GM21526 (cell line): ENCODE data around the gene MT1M.
"Not testable (repeated sequence)": the region's sequence is repeated elsewhere in the genome, so short reads cannot be mapped to it uniquely, and the experiment has no call there.

Experiments used
- ATAC-seq: cut with Tn5 transposase; IDR thresholded peaks from one replicate; pipeline ENCODE4 v1.9.1; 2021; ENCODE audit warnings: moderate library complexity; ENCODE audit not compliant: unreplicated experiment, low FRiP score

The MT1M gene

DNA sequence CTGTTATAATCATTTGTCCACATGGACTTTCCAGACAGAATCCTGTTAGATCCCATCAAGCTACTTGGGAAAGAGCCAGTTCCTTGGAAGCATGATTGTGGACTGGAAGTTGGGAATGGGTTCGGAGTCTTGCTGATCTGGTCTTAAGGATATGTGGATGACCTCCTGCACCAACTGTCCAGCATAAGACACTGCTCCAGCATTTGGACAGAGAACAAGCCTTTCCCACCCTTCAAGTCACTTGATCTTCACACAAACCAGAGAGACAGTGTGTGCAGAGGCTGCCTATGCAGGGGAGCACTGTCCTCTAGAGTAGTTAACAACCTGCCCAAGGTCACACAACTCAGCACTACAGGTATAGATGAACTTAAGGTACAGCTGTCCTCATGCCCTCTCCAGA lies 13.4 kb downstream of the MT1M start:
- ATAC-seq, result no peak

DNA sequence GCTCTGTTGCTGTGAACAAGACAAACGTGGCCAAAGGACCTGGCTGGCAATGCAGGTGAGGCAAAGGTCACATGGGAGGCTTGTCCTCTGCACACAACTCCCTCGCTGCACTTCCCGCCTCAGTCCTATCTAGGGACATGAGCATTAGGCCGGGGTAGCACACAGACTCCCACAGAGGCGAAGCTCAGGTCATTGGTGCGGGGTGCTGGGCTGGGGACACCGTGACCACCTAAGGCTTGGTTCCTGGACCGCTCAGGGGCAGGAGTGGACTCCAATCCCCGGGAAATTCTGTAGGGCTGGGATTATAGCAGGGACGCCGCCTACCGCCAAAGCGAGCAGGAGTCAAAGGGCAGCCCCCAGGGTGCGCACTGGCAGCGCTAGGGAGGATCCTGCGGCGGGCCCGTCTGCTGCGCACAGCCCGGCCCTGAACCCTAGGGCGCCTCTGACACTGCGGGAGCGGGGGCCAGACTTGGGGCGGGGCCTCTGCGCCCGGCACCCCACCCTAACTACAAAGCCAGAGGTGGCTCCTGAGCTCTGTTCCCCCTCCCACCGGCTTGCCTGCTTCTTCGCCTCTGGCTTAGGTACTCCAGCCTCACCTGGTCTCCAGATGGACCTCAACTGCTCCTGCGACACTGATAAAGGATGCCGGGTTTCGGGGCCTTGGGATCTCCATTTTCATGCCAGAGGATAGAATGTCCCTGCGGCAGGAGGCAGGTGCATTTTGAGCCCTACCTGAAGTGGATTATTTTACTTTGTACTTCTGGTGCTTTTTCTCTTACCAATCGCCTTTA lies 15.4 kb downstream of the MT1M start:
- no peak for ATAC-seq

DNA sequence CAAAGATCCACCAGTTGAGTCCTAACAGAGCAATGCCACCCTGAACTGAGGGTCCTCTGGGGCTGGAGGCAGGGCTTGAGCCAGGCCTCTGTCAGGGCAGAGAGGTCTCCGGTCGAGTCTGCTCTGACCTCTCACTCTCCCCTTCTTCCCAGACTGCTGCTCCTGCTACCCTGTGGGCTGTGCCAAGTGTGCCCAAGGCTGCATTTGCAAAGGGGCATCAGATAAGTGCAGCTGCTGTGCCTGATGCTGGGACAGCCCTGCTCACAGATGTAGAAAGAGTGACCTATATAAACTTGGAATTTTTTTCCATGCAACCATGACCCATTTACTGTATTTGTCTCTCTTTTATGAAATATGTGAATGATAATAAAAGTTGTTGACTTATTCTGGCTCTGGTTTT lies 16.8 kb downstream of the MT1M start:
- no peak for ATAC-seq

DNA sequence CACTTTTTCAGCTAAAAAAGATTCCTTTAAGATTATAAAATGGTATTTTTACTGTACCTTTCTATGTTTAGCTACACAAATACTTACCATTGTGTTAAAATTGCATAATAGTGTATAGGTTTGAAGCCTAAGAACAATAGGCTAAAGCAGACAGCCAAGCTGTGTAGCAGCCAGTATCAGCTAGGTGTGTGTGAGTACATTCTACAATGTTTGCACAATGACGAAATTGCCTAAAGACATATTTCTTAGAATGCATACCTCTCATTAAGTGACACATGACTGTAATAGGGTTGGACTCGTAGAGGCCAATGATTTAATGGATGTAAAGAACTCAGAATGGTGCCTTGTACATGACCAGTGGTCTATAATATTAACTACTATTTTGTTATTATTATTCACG lies 17.4 kb downstream of the MT1M start:
- ATAC-seq, result no peak

DNA sequence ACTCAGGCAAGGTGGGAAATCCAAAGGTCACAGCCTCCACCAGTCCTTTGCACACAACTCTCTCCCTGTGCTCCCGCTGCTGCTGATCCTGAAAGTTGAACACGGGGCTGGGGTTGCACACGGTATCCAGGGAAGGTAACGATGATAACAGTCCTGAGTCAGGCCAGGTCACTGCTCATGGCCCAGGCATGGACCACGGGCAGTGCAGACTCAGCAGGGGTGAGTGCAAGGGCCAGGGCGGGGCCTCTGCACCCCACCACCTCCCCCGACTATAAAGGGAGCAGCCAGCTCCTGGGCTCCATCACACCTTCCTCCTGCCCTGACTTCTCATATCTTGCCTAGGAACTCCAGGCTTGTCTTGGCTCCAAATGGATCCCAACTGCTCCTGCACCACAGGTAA lies 19.1 kb downstream of the MT1M start, which contains the start of gene MT1B:
Gene MT1B (plus strand): TSS at position 301 of the 400 bp plus-strand sequence. CDS start 68 bp downstream, at position 369.
- no peak for ATAC-seq

DNA sequence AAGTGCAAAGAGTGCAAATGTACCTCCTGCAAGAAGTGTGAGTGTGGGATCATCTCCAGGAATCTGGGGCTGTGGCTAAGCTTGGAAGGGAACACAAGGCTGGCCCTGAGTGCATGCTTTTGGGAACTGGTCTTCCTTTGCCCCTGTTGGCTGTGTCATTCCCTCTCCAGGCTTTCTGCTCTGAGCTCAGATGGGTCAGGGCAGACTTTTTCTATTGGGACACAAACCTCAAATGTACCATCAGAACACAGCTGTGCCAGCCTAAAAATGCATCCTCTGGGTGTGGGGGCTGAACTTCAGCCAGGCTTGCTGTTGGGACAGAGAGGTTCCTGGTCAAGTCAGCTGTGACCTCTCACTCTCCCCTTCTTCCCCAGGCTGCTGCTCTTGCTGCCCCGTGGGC lies 20.1 kb downstream of the MT1M start:
- ATAC-seq, result no peak

DNA sequence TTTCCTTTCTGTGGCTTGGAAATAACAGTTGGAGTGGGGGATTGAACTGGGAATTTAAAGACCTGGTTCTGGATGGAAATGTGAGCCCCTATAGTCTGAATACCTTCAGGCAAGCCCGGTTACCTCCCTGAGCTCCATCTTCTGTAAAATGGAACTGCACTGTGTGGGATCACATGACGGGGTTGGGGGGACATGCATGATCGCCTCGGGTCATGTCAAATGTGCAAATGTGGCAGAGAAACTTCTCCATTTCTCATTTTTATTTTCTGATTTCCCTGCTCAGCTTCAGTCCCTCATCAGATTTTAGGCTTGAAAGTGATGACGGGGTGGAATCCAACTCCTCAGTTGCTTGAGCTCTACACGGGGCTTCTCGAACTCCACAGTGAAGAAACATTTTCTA lies 20.8 kb downstream of the MT1M start:
- ATAC-seq, result no peak

DNA sequence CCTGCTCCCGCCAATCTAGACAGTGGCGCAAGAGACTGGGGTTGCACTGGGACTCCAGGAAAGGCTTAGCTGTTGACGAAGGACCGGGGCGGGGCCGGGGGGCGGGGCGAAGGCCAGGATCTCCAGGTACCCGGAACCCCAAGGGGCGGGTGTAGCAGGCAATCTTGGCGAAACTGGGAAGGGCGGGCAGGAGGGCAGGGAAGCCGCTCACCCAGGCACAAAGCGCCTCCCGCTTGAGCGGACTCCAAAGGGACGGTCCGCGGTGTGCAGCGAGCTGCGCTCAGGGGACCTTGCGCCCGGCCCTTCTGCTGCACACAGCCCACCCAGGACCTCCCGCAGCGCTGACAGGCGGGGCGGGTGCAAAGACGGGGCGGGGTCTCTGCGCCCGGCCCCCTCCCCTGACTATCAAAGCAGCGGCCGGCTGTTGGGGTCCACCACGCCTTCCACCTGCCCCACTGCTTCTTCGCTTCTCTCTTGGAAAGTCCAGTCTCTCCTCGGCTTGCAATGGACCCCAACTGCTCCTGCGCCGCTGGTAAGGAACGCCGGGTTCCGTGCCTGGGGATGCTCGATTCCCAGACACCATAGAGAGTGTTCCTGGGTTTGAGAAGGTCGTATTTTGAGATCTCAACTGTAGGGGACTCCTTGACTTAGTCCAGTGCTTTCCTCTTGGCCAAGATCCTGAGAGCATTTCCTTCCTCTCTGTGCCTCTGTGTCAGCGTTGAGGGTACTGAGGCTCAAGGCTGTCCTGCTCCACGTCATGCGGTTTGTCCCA lies 25.3 kb downstream of the MT1M start, which contains the start of gene MT1F:
Gene MT1F (plus strand): TSS at position 405 of the 772 bp plus-strand sequence. CDS start 100 bp downstream, at position 505.
- no peak for ATAC-seq

DNA sequence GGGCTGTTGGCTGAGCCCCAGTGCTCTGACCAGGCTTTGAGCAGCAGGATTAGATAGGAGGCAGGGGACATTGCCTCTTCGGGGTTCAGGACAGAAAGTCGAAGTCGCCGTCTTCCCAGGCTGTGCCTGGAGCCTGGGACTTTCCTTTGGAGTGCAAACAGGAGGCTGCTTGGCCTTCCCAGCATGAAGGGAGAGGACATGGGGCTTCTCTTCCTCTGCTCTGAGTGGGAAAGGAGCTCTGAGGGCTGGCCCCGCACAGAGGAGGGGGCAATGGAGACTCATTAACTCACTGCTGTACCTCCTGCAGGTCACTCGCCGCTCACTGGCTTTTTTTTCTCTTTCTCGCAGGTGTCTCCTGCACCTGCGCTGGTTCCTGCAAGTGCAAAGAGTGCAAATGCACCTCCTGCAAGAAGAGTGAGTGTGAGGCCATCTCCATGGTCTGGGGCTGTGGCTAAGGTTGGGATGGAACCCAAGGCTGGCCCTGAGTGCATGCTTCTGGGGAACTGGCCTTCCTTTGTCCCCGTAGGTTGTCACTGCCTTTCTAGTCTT lies 25.9 kb downstream of the MT1M start:
- ATAC-seq, result no peak

DNA sequence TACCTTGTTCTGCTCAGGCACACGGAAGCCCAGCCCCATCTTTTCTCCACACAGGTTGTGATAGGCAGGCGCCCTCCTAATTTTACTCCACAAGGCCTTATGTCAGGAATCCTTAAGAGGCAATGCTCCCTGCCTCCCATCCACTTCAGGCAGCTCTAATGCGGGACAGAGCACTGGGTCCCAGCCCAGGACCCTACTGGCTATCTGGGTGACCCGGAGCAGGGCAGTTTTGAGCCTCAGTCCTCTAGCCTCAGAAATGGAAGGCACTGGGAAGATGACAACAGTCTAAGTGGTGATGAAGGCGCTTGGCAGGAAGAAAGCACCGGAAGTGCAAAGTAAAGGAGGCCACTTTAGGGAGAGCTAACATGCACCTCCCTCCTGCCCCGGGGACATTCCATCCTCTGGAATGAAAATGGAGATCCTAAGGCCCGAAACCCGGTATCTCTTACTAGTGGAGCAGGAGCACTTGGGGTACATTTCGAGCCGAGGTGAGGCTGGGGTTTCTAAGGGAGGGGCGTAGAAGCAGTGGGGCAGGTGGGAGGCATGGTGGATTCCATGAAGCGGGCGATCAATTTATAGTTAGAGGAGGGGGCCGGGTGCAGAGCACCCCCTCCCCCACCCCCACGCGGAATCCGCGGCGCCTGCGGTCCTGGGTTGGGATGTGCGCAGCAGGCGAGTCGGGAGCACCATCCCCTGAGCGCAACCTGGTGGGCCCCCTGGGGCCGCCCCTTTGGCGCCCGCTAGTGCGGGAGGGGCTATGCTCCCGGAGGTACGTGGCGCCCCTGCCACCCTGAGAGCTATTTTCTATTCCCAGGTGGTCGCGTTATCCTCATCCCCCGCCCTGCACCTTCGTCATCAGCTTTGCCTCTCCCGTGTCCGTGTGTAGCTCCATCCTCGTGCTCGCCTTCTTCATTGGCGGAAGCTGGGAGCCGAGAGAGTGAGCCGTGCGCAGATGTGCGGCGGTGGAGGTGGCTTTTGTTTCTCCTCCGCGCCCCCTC lies 30.2 kb downstream of the MT1M start:
- ATAC-seq, result no peak

DNA sequence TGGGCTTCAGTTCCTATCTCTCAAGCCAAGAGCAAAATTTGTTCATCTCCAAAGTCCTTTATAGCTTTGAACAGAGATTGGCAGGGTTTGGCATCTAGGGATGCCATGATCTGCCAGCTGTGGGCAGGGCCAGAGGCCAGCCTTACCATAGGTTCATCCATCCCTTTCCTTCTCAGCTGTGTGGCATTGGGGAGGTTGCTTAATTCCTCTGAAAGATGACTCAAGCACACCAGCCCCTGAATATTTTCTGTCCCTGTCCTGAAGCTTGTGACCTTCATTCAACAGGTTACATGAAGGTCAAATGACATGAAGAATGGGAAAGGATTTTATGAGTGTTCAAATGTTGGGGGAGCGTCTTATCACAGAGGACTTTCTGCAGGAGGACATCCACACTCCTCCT lies 32.0 kb downstream of the MT1M start:
- ATAC-seq, result no peak

DNA sequence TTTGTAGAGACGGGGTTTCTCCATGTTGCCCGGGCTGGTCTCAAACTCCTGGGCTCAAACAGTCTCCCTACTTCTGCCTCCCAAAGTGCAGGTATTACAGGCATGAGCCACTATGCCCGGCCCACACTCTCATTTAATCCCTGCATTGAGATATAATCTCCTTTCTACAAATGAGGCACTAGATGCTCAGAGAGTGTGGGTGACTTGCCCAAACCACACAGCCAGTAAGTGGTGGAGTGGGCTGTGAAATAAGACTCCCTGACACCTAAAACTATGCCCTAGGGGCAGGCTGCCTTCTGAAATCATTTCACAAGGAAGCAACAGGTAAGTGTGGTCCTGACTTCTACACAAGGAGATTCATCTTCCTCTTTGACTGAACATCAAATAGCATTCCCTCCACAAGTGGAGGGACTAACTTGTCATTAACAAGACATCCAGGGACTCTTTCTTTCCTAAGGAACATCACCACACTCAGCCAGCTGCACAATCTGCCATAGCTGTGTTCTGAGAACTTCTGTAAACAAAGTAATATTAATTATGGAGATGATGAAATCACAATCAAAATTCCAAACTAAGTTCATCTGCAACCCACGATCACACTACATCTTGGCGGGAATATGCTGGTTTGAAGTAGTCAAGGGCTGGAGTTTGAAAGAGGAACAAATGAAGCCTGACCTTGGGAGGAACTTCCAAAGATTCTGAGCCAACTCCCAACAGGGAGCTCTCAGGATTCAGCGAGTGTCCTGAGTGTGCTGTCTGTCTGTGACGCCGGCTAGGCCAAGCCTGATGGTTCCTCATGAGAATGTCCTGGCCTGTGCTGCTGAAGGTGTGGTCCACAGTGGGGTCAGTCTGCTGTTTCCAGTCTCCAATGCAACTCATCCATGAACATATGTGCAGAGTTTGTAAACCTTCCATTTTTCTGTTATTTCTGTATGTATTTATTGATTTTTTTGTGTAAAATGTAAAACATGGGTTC lies 33.1 kb downstream of the MT1M start:
- ATAC-seq, result not testable (repeated sequence)

DNA sequence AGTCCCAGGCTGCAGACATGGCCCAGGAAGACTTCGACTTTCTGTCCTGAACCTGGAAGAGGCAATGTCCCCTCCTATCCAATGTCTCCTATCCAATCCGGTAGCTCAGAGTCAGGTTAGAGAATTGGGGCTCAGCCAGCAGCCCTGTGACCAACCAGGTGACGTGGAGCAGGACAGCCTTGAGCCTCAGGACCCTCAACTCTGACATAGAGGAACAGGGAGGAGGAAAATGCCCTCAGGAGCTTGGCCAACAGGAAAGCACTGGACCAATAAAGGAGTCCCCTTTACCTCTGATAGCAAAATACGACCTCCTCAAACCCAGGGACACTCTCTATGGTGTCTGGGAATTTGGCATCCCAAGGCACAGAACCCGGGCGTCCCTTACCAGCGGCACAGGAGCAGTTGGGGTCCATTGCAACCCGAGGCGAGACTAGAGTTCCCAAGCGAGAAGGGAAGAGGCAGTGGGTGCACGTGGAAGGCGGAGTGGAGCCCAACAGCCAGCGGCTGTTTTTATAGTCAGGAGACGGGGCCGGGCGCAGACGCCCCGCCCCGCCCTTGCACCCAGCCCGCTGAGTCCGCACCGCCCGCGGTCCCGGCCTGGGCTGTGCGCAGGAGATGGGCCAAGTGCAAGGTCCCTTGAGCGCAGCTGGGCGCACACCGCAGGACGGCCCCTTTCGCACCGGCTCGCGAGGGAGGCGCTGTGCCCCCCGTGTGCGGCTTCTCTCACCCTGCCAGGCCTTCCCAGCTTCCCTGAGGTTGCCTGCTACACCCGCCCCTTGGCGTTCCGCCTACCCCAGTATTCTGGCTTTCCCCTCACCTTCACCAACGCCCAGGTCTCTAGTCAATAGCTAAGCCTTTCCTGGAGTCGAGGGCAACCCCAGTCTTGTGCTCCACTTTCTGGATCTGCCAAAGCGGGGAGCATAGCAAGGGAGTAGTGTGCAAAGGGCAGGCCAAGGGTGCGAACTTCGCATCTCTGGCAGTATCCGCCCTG lies 35.4 kb downstream of the MT1M start, which contains the start of gene MT1G:
Gene MT1G (minus strand): TSS at position 485 of the 991 bp plus-strand sequence. CDS start 72 bp downstream, at position 413.
- ATAC-seq, result no peak

DNA sequence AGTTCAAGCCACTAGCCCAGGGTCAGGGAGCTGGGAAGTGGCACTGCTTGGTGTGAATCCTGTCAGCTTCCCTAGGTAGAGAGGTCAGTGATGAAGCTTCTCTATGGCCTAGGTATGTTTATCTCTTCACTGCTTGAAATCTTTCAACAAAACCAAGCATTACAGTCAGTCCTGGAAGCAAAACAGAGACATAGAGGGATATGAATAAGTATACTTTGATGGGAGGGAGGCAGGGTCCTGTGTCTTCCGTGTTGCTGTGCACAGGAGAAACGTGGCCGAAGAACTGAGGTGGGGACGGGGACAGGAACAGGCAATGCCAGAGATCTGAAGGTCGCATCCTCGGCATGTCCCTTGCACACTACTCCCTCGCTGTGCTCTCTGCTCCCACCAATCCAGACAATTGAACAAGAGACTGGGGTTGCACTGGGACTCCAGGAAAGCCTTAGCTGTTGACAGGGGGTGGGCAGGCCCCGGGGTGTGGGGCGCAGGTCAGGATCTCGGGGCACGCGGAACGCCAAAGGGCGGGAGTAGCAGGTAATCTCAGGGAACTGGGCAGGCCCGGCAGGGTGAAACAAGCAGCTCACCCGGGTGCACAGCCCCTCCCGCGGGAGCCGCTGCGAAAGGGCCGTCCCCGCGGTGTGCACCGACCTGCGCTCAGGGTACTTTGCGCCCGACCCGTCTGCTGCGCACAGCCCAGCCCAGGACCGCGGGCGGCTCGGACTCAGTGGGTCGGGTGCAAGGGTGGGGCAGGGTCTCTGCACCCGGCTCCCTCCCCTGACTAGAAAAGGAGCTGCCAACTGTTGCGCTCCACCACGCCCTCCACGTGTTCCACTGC lies 36.8 kb downstream of the MT1M start, which contains the start of gene MT1H:
Gene MT1H (plus strand): TSS at position 810 of the 835 bp plus-strand sequence. CDS start 71 bp downstream, outside the sequence.
- ATAC-seq, result no peak

DNA sequence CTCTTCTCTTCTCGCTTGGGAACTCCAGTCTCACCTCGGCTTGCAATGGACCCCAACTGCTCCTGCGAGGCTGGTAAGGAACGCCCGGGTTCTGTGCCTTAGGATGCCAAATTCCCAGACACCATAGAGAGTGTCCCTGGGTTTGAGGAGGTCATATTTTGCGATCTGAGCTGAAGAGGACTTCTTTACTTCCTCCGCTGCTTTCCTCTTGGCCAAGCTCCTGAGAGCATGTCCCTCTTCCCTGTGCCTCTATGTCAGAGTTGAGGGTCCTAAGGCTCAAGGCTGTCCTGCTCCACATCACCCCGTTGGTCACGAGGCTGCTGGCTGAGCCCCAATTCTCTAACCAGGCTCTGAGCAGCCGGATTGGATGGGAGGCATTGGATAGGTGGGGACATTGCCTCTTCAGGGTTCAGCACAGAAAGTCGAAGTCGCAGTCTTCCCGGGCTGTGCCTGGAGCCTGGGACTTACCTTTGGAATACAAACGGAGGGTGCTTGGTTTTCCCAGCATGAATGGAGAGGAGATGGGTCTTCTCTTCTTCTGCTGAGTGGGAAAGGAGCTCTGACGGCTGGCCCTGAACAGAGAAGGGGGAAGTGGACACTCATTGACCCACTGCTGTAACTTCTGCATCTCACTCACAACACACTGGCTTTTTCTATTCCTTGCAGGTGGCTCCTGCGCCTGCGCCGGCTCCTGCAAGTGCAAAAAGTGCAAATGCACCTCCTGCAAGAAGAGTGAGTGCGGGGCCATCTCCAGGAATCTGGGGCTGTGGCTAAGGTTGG lies 37.6 kb downstream of the MT1M start:
- ATAC-seq, result no peak

DNA sequence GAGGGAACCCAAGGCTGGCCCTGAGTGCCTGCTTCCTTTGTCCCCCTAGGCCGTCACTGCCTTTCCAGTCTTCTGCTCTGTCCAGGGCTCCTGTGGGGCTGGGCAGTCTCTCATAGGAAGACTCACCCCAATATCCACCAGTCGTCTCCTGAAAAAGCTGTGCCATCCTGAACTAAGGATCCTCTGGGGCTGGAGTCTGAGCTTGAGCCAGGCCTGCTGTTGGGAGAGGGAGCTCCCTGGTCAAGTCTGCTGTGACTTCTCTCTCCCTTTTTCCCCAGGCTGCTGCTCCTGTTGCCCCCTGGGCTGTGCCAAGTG lies 38.1 kb downstream of the MT1M start:
- ATAC-seq, result no peak
